Karpas-422 (cell line): ENCODE results near the gene IMPA2. TPM values are rescaled to one million over a fixed set of nuclear protein-coding genes. Genes with fewer than 3 reads are reported as not detected.
"Not testable (repeated sequence)": the region's sequence is repeated elsewhere in the genome, so short reads cannot be mapped to it uniquely, and the experiment has no call there.

Experiments used
- DNase-seq: peaks from one replicate; pipeline ENCODE4 v3.0.0-alpha.2; 2015
- H2AFZ ChIP-seq: fragments of 200-600 bp; sonication (generic); 2 replicates; pipeline ENCODE4 v1.6.1; 2014; ENCODE audit warnings: antibody characterized with exemption, low read length, mixed read lengths
- H3K27ac ChIP-seq: fragments of 200-600 bp; sonication (generic); 2 replicates; pipeline ENCODE4 v1.5.1; 2014; ENCODE audit warnings: mild to moderate bottlenecking, low read length, moderate library complexity
- H3K27me3 ChIP-seq: fragments of 200-600 bp; sonication (generic); 2 replicates; pipeline ENCODE4 v1.6.1; 2014; ENCODE audit warnings: low read length, mixed read lengths
- H3K36me3 ChIP-seq: fragments of 200-600 bp; sonication (generic); 2 replicates; pipeline ENCODE4 v1.6.1; 2014; ENCODE audit warnings: low read length, mixed read lengths; ENCODE audit not compliant: insufficient read depth
- H3K4me1 ChIP-seq: fragments of 200-600 bp; sonication (generic); 2 replicates; pipeline ENCODE4 v1.6.1; 2014; ENCODE audit warnings: mild to moderate bottlenecking, low read length, mixed read lengths
- H3K4me2 ChIP-seq: fragments of 200-600 bp; sonication (generic); 2 replicates; pipeline ENCODE4 v1.6.1; 2014; ENCODE audit warnings: low read length, low read depth, mild to moderate bottlenecking; ENCODE audit not compliant: poor library complexity, severe bottlenecking
- H3K4me3 ChIP-seq: fragments of 200-600 bp; sonication (generic); 2 replicates; pipeline ENCODE4 v1.5.1; 2014; ENCODE audit warnings: mild to moderate bottlenecking, antibody characterized with exemption, low read length, mixed read lengths
- H3K79me2 ChIP-seq: fragments of 200-600 bp; sonication (generic); 2 replicates; pipeline ENCODE4 v1.6.1; 2014; ENCODE audit warnings: mild to moderate bottlenecking, low read length, mixed read lengths
- H3K9ac ChIP-seq: fragments of 200-600 bp; sonication (generic); 2 replicates; pipeline ENCODE4 v1.6.0; 2014; ENCODE audit warnings: low read length
- H3K9me2 ChIP-seq: fragments of 200-600 bp; sonication (generic), shearing (Covaris generic); replicated peaks from 2 replicates; pipeline ENCODE4 v1.6.0; 2014; ENCODE audit warnings: mild to moderate bottlenecking, low read length, moderate library complexity; ENCODE audit not compliant: insufficient read depth
- H3K9me3 ChIP-seq: fragments of 300-700, 200-600 bp; sonication (generic); 2 replicates; pipeline ENCODE4 v1.6.1; 2014; ENCODE audit warnings: low read length, mixed read lengths
- H4K20me1 ChIP-seq: fragments of 200-600 bp; sonication (generic); 2 replicates; pipeline ENCODE4 v1.6.1; 2014; ENCODE audit warnings: mild to moderate bottlenecking, antibody characterized with exemption, low read length, low read depth; ENCODE audit not compliant: insufficient read depth
- total RNA-seq: library from RNA; depleted of rRNA; stranded (reverse); fragments of >200 nt; shearing (Covaris generic); gene quantifications from 2 replicates; pipeline ENCODE4 v1.2.3, GENCODE V29; 2014; ENCODE audit warnings: low replicate concordance

Gene IMPA2
- total RNA-seq, 1 experiment from 2014 or later: 0.89 TPM

DNA sequence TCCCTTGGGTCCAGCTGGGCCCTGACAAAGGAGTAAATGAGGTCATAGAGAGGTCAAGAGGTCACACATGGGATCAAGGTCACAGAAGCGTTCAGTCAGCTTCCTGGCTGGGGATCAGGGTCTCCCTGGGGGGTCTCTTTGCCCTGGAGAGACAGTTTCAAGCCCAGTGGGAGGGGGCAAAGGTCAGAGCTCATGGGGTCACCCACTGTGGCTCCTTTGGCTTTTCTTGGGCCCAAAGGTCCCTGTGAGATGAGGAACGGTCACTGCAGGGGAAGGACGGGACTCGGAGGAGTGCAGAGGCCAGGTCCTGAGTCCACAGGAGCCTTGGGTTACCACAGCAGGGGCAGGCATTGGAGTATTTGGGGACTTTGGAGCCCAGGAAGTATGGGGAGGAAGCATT, 81.7 kb downstream of the IMPA2 start:
- Histone ChIP-seq H3K9me3 (no peaks in the 10 kb centered on the region), H3K4me3 (no peak overlapping the region), H3K9ac (no peak overlapping the region), H3K36me3 (no peaks in the 10 kb centered on the region), H3K79me2 (no peaks in the 10 kb centered on the region), H3K9me2 (no peaks in the 10 kb centered on the region), H3K4me1 (no peaks in the 10 kb centered on the region), H3K27me3 (no peaks in the 10 kb centered on the region), H4K20me1 (no peaks in the 10 kb centered on the region), H2AFZ (no peak overlapping the region), H3K27ac (no peak overlapping the region), H3K4me2 (no peak overlapping the region)
- DNase-seq: no peak

DNA sequence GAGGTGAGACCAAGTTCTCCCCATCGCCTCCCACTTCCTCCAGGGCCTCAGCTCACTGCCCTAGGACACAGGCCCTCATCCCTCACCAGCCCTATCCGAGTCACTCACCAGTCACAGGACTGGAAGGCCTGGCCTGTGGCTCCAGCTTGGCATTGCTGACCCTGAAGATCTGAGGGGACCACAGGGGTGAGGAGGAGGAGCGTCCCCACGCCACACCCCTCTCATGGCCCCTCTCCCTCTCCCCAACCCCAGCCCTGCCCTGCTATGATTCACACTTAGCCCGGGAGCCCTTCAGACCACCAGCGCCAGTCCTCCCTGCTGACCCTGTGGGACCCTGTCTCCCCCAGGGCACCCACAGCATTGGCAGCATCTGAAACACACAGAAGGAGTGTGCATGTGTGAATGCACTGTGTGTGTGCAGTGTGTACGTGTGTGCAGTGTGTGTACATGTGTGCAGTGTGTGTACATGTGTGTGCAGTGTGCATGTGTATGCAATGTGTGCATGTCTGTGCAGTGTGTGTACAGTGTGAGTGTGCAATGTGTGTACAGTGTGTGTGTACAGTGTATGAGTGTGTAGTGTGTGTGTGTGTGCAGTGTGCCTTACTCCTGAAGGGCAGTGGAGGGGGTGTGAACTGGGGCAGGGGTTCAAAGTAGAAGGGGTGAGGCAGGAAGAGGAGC, 82.9 kb downstream of the IMPA2 start:
- Histone ChIP-seq H3K9me2 (no peaks in the 10 kb centered on the region), H4K20me1 (no peaks in the 10 kb centered on the region), H3K4me1 (no peaks in the 10 kb centered on the region), H3K4me3 (no peak overlapping the region), H3K36me3 (no peaks in the 10 kb centered on the region), H3K27me3 (no peaks in the 10 kb centered on the region), H3K27ac (no peak overlapping the region), H3K79me2 (no peaks in the 10 kb centered on the region), H3K9me3 (no peaks in the 10 kb centered on the region), H3K4me2 (no peak overlapping the region), H3K9ac (no peak overlapping the region), H2AFZ (no peak overlapping the region)
- DNase-seq: no peak

DNA sequence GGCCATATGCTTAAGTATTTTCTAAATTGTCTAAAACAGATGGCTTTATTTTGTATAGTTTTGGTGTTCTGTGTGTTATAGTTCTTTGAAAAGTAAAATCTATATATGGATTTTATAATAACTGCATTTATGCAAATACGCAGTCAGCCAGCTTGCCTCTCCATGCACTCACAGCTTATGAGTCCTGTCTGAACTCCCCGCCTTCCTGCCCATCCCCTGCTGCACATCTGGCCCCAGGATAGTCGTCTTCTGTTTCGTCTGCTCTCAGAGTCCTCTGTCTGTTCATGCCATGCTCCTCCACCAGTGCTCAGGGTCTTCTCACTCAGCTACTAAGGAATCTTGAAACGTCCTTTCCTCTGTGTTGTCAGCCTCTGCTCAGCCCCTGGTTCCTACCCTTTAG, 84.1 kb downstream of the IMPA2 start:
- H3K4me3 ChIP-seq: no peak overlapping the region
- no peaks in the 10 kb centered on the region for H4K20me1 ChIP-seq
- no peak overlapping the region for H2AFZ ChIP-seq
- no peaks in the 10 kb centered on the region for H3K9me3 ChIP-seq
- no peaks in the 10 kb centered on the region for H3K27me3 ChIP-seq
- no peaks in the 10 kb centered on the region for H3K9me2 ChIP-seq
- H3K27ac ChIP-seq: no peak overlapping the region
- H3K9ac ChIP-seq: no peak overlapping the region
- DNase-seq: no peak
- no peaks in the 10 kb centered on the region for H3K36me3 ChIP-seq
- no peaks in the 10 kb centered on the region for H3K4me1 ChIP-seq
- no peaks in the 10 kb centered on the region for H3K79me2 ChIP-seq
- H3K4me2 ChIP-seq: no peak overlapping the region

DNA sequence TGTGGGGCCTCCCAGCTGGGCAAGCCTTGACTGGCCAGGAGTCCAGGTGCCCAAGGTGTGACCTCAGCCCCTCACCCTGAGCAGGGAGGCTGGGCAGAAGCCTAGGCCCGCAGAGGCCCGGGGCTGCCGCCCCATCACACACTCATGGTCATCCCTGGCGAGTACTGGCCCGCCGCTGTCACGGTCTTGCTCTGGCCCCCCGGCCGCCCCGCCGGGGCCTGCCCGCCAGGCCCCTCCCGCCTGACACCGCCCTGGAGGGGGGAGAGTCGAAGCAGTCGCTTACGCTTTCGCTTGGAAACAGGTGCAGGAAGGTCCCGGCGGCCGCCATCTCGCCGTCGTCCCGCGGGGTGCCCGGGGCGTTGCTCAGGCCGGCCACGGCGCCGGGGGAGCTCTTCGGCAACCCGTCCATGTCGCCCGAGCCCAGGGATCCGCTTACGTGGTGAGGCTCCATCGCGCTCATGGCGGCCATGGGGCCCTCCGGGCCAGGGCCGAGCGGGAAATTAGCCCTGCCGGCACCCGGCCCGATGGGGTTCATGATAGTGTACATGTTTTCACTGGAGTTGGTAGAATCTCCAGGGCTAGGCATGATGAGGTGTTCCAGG, 85.7 kb downstream of the IMPA2 start:
- H3K9ac ChIP-seq: no peak overlapping the region
- no peak overlapping the region for H3K4me2 ChIP-seq
- no peaks in the 10 kb centered on the region for H3K9me3 ChIP-seq
- H3K27ac ChIP-seq: no peak overlapping the region
- no peaks in the 10 kb centered on the region for H3K36me3 ChIP-seq
- H4K20me1 ChIP-seq: no peaks in the 10 kb centered on the region
- no peaks in the 10 kb centered on the region for H3K79me2 ChIP-seq
- no peak overlapping the region for H3K4me3 ChIP-seq
- H3K9me2 ChIP-seq: no peaks in the 10 kb centered on the region
- H3K27me3 ChIP-seq: no peaks in the 10 kb centered on the region
- DNase-seq: no peak
- no peak overlapping the region for H2AFZ ChIP-seq
- no peaks in the 10 kb centered on the region for H3K4me1 ChIP-seq

DNA sequence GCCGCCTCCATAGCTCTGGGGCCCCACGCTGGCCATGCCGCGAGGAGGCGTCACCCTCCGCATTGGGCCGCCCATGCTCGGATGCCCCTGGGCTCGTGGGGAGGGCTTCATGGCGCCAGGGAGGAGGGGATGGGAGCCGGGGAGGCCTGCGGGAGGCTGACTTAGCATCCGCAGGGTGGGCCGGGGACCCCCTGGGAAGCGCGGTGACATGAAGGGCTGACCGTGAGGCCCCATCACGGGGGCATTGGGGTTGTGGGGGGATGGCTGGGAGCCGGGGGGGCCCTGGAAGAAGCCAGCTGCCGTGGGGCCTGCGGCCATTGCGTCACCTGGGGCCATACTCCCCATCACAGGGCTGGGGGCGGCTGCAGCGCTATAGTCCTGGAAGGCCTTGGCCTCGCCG, 86.4 kb downstream of the IMPA2 start:
- H3K9me3 ChIP-seq: no peaks in the 10 kb centered on the region
- no peaks in the 10 kb centered on the region for H3K36me3 ChIP-seq
- no peak overlapping the region for H3K4me3 ChIP-seq
- H2AFZ ChIP-seq: no peak overlapping the region
- H3K27ac ChIP-seq: no peak overlapping the region
- no peaks in the 10 kb centered on the region for H3K9me2 ChIP-seq
- DNase-seq: no peak
- no peaks in the 10 kb centered on the region for H3K4me1 ChIP-seq
- H3K9ac ChIP-seq: no peak overlapping the region
- no peaks in the 10 kb centered on the region for H4K20me1 ChIP-seq
- H3K79me2 ChIP-seq: no peaks in the 10 kb centered on the region
- H3K4me2 ChIP-seq: no peak overlapping the region
- no peaks in the 10 kb centered on the region for H3K27me3 ChIP-seq

DNA sequence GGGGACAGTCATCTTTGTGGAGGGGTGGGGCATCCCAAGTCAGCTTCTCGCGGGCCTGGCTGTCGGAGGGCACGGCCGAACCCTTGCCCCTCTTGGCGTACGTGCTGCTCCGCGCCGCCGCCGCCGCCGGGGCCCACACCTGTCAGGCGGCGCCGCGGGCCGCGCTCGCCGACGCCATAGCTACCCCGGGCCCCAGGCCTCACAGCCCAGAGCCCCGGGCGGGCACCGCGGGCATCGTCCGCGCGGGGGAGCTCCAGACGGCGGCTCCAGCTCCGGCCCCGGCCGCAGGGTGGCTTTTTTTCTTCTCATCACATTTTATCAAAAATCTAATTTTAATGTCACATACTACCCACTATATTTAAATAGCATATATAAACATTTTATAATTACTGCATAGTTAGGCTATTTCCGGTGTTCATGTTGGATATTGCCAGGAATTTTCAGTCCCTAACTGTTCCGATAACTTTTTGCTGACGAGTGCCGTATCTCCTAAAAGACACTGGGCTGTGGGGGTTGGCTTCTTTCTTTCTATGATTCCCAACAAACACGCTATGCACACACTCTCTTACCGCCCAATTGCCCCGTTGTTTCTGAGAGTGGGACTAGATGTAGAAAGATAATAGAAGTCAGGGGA, 87.1 kb downstream of the IMPA2 start:
- not testable (repeated sequence) for H3K36me3 ChIP-seq, H4K20me1 ChIP-seq, H3K9me3 ChIP-seq, H3K27ac ChIP-seq, H3K79me2 ChIP-seq, H3K9me2 ChIP-seq, H3K4me1 ChIP-seq, H3K4me2 ChIP-seq, H2AFZ ChIP-seq, DNase-seq, H3K4me3 ChIP-seq, H3K9ac ChIP-seq, H3K27me3 ChIP-seq

DNA sequence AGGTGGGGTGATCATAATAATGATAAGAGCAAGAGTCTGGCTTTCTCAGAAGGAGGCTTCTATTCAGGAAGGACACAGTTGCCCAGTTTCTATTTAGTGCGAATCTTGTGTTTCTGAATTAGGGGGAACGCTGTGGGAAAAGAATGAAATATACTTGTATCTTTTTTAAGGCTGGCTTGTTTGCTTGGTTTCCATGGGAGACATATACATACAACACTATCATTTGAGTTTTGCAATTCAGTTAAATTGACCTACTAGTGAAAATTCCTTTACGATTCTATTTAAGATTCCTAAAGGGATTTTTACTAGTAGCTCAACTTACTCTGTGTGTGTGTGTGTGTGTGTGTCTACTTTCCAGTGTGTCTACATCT, 87.6 kb downstream of the IMPA2 start:
- Histone ChIP-seq H3K79me2 (no peaks in the 10 kb centered on the region), H3K27me3 (no peaks in the 10 kb centered on the region), H3K27ac (no peak overlapping the region), H3K36me3 (no peaks in the 10 kb centered on the region), H3K4me2 (no peak overlapping the region), H4K20me1 (no peaks in the 10 kb centered on the region), H3K9ac (no peak overlapping the region), H3K4me3 (no peak overlapping the region), H3K9me3 (no peaks in the 10 kb centered on the region), H3K9me2 (no peaks in the 10 kb centered on the region), H2AFZ (no peak overlapping the region), H3K4me1 (no peaks in the 10 kb centered on the region)
- DNase-seq: no peak

DNA sequence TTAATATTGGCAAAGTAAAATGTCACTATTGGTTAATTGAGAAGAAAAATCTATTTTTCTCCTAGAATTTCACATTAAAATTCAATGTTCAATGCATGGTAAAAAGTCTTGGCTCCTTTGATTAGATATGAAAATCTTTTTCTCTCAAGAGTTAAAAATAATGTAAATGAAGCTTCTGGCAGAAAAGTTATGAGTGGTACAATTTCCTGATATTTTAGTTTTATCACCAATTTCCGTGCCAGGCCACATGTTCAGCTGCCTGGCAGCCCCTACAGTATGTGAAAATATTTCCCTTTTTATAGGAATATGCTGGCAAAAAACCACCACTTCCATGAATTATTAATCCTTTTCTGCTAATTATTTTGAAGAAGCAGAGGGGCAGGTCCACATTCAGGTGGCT, 89.8 kb downstream of the IMPA2 start:
- not testable (repeated sequence) for H3K4me3 ChIP-seq, H3K27ac ChIP-seq, H3K79me2 ChIP-seq, H3K36me3 ChIP-seq, H2AFZ ChIP-seq, H3K4me1 ChIP-seq, H4K20me1 ChIP-seq, H3K4me2 ChIP-seq, DNase-seq, H3K9me3 ChIP-seq, H3K27me3 ChIP-seq, H3K9me2 ChIP-seq, H3K9ac ChIP-seq
